Erythroblast (primary cell): ENCODE measurements around the gene KLK3.

Experiments
- GATA1 ChIP-seq: IDR thresholded peaks from 2 replicates; pipeline ENCODE4 v1.6.1; 2011; ENCODE audit warnings: low read depth, mild to moderate bottlenecking, control low read depth, low read length, moderate library complexity
- POLR2A ChIP-seq: IDR thresholded peaks from 2 replicates; pipeline ENCODE4 v1.6.1; 2011; ENCODE audit warnings: mild to moderate bottlenecking, low read length

- no peak for TF ChIP-seq POLR2A
- TF ChIP-seq GATA1 = no peak
Measured at GRCh38 chr19:50819636-50820035, 35.1 kb upstream of the KLK3 start.
